WI38 (cell line): Measurements from ENCODE around the gene KNDC1.

Experiments
- H3K4me3 ChIP-seq: 2 replicates; pipeline ENCODE4 v1.5.1; 2011; ENCODE audit warnings: low read depth, mild to moderate bottlenecking, control low read depth, low read length
- CTCF ChIP-seq: IDR thresholded peaks from 2 replicates; pipeline ENCODE4 v1.5.1; 2012; ENCODE audit warnings: low read depth, mild to moderate bottlenecking, control low read depth, low read length

The KNDC1 gene

GRCh38 chr10:133157662-133158436 lies 2.2 kb upstream of the KNDC1 start:
- no peak overlapping the region for H3K4me3 ChIP-seq
- TF ChIP-seq CTCF = no peak

- no peak overlapping the region for H3K4me3 ChIP-seq
- no peak for TF ChIP-seq CTCF
Measured at GRCh38 chr10:133158437-133158755, 1.6 kb upstream of the KNDC1 start.

- H3K4me3 ChIP-seq = no peak overlapping the region
- TF ChIP-seq CTCF = no peak
Measured at GRCh38 chr10:133158756-133159610, 1.0 kb upstream of the KNDC1 start.

- TF ChIP-seq CTCF = no peak
- no peak overlapping the region for H3K4me3 ChIP-seq
Measured at GRCh38 chr10:133159611-133159949, 439 bp upstream of the KNDC1 start.

GRCh38 chr10:133160826-133161471 lies 930 bp downstream of the KNDC1 start:
- peak overlapping the region; percentile 62 for H3K4me3 ChIP-seq
- TF ChIP-seq CTCF = no peak

GRCh38 chr10:133161486-133162109 lies 1.6 kb downstream of the KNDC1 start:
- no peak for TF ChIP-seq CTCF
- no peak overlapping the region for H3K4me3 ChIP-seq
